HG03575 (cell line): Measurements from ENCODE around the gene CCDC171.

ENCODE experiments used
- ATAC-seq: cut with Tn5 transposase; IDR thresholded peaks from one replicate; pipeline ENCODE4 v1.9.1; 2021; ENCODE audit not compliant: unreplicated experiment, insufficient number of reproducible peaks, low FRiP score; ENCODE audit errors: extremely low read depth

Gene CCDC171

DNA sequence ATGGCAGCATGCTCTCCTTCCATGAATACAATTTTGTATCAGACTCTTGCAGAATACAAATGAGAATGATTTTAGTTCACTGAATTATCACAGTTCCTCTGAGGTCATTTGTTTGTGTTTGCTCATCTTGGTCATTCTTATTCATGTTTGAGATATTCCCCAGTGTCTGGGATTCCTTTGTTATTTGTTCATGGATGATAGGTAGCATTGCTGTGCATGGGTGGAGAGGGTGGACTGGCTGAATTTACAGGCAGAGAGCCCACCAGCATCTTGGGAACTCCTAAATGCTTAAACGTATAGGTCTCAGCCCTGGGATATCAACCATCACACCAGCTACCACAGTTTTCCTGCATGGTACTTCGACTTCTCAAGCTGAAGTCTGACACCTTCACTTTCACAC lies 459.8 kb downstream of the CCDC171 start:
- ATAC-seq: no peak

DNA sequence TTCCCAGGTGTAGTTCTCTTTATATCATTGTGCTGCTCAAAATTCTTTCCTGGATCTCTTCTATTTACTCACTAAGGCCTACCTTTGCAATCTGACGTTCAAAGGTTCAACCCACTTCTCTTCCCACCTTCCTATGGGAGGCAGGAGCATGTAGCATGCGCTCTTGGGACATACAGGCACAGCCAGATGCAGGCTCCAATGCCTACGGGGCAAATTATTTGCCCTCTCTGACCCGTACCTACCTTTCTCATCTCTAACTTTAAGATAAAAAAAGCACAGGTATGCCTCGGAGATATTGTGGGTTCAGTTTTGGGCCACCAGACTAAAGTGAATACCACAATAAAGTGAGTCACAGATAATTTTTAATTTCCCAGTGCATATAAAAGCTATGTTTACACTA lies 460.5 kb downstream of the CCDC171 start:
- no peak for ATAC-seq

- ATAC-seq: no peak
Observed at GRCh38 chr9:16013826-16014225, 461.0 kb downstream of the CCDC171 start.

GRCh38 chr9:16022228-16022627 lies 469.4 kb downstream of the CCDC171 start:
- no peak for ATAC-seq

DNA sequence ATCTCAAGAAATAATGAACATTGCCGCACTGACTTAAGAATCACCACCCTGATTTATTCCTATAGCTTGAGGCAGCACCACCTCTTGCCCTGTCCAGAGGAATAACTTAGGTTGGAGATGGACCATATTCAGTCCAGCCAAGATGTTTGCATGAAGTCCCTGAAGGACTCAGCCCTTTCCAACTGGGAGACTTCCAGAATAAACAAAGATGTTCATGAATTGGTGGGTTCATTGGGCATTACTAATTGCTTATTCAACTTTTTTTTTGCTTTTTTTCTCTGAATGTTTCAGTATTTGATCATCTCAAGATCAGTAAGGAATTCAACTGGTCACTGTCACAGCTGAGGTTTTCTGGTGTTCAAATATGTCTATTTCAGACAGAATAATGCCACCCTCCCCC lies 470.6 kb downstream of the CCDC171 start:
- no peak for ATAC-seq
